ENCODE measurements around the gene PRLR. TPM values are rescaled to one million over a fixed set of nuclear protein-coding genes. Genes with fewer than 3 reads are reported as not detected.

The PRLR gene
- total and polyA plus RNA-seq, 10 donors = 0.02 to 0.82 (median 0.26) TPM

DNA sequence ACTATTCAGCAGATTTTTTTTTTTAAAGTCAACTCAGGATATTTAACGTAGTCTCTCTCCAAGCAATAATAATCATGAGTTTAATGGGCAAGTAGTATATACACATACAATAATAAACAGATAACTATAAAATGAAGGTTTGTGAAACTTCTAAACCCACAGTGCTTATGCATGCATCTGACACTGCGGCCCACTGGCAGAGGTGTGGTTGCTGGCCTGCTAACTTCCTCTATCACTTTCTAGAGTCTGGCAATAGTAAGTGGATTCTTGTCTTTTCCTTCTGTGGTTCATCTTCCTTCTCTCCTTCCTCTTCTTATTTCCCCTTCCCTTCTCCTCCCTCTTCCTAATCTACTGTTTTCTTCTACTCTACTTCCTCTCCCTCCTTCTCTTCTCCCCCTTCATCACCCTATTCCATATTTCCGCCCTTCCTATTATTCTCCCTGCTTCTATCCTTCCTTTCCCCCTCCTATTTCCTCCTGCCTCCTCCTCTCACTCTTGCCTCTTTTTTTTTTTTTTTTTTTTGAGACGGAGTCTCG, 164.0 kb downstream of the PRLR start:
- Histone ChIP-seq H3K9me3 (no peaks in the 10 kb centered on the region), H3K36me3 (no peaks in the 10 kb centered on the region), H3K27ac (no peak overlapping the region), H3K4me1 (no peaks in the 10 kb centered on the region), H3K27me3 (replicated peaks in 1 of 7) (no peaks in the 10 kb centered on the region), H3K4me3 (no peak overlapping the region)
- no peak for DNase-seq
- TF ChIP-seq, protein P1, sequence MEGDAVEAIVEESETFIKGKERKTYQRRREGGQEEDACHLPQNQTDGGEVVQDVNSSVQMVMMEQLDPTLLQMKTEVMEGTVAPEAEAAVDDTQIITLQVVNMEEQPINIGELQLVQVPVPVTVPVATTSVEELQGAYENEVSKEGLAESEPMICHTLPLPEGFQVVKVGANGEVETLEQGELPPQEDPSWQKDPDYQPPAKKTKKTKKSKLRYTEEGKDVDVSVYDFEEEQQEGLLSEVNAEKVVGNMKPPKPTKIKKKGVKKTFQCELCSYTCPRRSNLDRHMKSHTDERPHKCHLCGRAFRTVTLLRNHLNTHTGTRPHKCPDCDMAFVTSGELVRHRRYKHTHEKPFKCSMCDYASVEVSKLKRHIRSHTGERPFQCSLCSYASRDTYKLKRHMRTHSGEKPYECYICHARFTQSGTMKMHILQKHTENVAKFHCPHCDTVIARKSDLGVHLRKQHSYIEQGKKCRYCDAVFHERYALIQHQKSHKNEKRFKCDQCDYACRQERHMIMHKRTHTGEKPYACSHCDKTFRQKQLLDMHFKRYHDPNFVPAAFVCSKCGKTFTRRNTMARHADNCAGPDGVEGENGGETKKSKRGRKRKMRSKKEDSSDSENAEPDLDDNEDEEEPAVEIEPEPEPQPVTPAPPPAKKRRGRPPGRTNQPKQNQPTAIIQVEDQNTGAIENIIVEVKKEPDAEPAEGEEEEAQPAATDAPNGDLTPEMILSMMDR (IDR thresholded peaks at IDR 0.05 in 8 of 11, conservative IDR thresholded peaks at IDR 0.05 in 3 of 11) = no peak
- TF ChIP-seq POLR2A (IDR thresholded peaks at IDR 0.05) = no peak
- no peak for TF ChIP-seq POLR2AphosphoS5 (IDR thresholded peaks at IDR 0.05)
- intact Hi-C loops (cut with DNase I; ENCODE audit: low total_unique reads) = no loop called here
- WGBS, 5 donors = 79 to 84% (median 82%) methylated on average over 3 to 5 of the region's 5 CpGs

DNA sequence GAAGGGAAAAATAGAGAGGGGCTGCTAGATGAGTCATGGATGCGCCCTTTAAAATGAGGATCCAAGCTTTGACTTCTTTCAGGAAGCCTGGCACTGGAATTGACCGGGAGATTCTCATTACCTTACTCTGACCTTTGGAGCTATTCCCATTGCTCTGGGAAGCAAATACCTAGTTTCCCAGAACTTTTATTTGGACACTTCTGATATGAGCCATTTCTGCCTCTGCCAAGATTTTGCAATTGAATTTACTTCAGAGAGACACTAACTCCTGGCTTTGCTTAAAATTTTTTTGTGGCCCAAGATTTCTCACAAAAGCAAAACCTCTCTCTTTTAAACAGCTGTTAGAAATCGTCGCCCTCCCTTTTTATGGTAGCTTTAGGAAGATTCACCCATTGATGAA, 166.9 kb downstream of the PRLR start:
- no peaks in the 10 kb centered on the region for H3K36me3 ChIP-seq
- intact Hi-C loops (cut with DNase I; ENCODE audit: low total_unique reads) = no loop called here

DNA sequence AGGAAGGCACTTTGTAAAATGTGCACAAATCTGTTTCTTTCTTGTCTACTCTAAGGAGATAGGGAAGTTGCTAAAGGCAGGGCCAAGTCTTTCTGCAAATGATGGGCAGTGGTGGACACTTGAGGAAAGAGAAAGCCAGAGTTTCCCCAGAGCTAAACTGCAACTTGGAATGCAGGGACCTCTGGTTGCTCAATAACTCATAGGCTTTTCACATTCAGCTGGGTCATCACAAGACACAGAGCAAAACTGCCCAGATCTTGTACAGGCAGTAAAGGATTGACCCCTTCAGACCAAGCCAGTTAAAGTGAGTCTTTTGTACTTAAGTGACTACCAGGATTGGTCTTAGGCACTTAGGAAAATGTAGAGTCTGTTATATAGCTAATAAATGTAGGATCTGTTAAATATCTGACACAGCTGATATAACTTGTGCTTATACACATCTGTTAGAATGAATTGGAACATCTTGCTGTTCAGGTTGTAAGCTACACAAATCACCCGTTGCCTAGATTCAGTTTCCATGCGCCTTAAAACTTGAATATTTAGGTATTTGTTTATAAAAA, 169.0 kb downstream of the PRLR start:
- intact Hi-C loops (cut with DNase I; ENCODE audit: low total_unique reads) = no loop called here
- TF ChIP-seq POLR2A (IDR thresholded peaks at IDR 0.05) (no peak), POLR2AphosphoS5 (IDR thresholded peaks at IDR 0.05) (no peak)
- TF ChIP-seq, protein P1 (IDR thresholded peaks at IDR 0.05 in 8 of 11, conservative IDR thresholded peaks at IDR 0.05 in 3 of 11) = no peak

More for the DNA sequence above, 166.9 kb downstream of the PRLR start:
- TF ChIP-seq POLR2A (IDR thresholded peaks at IDR 0.05) = no peak
- TF ChIP-seq, protein P1 (IDR thresholded peaks at IDR 0.05 in 8 of 11, conservative IDR thresholded peaks at IDR 0.05 in 3 of 11) = no peak
- TF ChIP-seq POLR2AphosphoS5 (IDR thresholded peaks at IDR 0.05) = no peak
- DNase-seq = no peak
- Histone ChIP-seq H3K27ac (no peak overlapping the region), H3K9me3 (no peaks in the 10 kb centered on the region), H3K4me1 (no peaks in the 10 kb centered on the region), H3K27me3 (replicated peaks in 1 of 7) (no peaks in the 10 kb centered on the region), H3K4me3 (no peak overlapping the region)
- 86 to 93% (median 87%) methylated on average over 4 of the region's 4 CpGs for WGBS, 5 donors

GRCh38 chr5:35060236-35060635, 170.1 kb downstream of the PRLR start:
- intact Hi-C loops (cut with DNase I; ENCODE audit: low total_unique reads) = no loop called here
- Histone ChIP-seq H3K4me1 (no peaks in the 10 kb centered on the region), H3K9me3 (no peaks in the 10 kb centered on the region), H3K27ac (no peak overlapping the region), H3K36me3 (no peaks in the 10 kb centered on the region), H3K4me3 (no peak overlapping the region), H3K27me3 (replicated peaks in 1 of 7) (no peaks in the 10 kb centered on the region)
- WGBS, 5 donors = 41 to 88% (median 73%) methylated on average over 2 of the region's 2 CpGs
- no peak for DNase-seq
- TF ChIP-seq POLR2AphosphoS5 (IDR thresholded peaks at IDR 0.05) = no peak
- TF ChIP-seq POLR2A (IDR thresholded peaks at IDR 0.05) = no peak
- TF ChIP-seq, protein P1 (IDR thresholded peaks at IDR 0.05 in 8 of 11, conservative IDR thresholded peaks at IDR 0.05 in 3 of 11) = no peak

More for the DNA sequence above, 169.0 kb downstream of the PRLR start:
- no peak overlapping the region for H3K27ac ChIP-seq
- no peaks in the 10 kb centered on the region for H3K27me3 ChIP-seq (replicated peaks in 1 of 7)
- no peaks in the 10 kb centered on the region for H3K9me3 ChIP-seq
- H3K4me1 ChIP-seq = no peaks in the 10 kb centered on the region
- 89 to 96% (median 91%) methylated on average over 2 of the region's 2 CpGs for WGBS, 5 donors
- no peaks in the 10 kb centered on the region for H3K36me3 ChIP-seq
- DNase-seq = no peak
- no peak overlapping the region for H3K4me3 ChIP-seq
